Transverse colon (tissue), 4 donors: ENCODE results near the gene MPL. TPM values are rescaled to one million over a fixed set of nuclear protein-coding genes. Genes with fewer than 3 reads are reported as not detected.

ENCODE experiments used
- DNase-seq: peaks from one replicate; pipeline ENCODE4 v3.0.0-alpha.2; 2019
- H3K27ac ChIP-seq, 4 donors: fragments of 200-600 bp; sonication (generic); 2 replicates each; pipeline ENCODE4 v1.5.1; 2016 to 2018; ENCODE audit warnings: inconsistent platforms in 4 of 4
- H3K27me3 ChIP-seq: fragments of 200-600 bp; sonication (generic); 2 replicates; pipeline ENCODE4 v1.5.1; 2017; ENCODE audit warnings: inconsistent platforms
- H3K36me3 ChIP-seq, 4 donors: fragments of 200-600 bp; sonication (generic); 2 replicates each; pipeline ENCODE4 v1.5.1; 2017 to 2019; ENCODE audit warnings: inconsistent platforms in 4 of 4
- H3K4me1 ChIP-seq, 4 donors: fragments of 200-600 bp; sonication (generic); 2 replicates each; pipeline ENCODE4 v1.5.1; 2017 to 2020; ENCODE audit warnings: inconsistent platforms in 4 of 4
- H3K4me3 ChIP-seq, 4 donors: fragments of 200-600 bp; sonication (generic); 1 replicate in 1 of 4; 2 replicates in 3 of 4; pipeline versions ENCODE4 v1.5.1 to v1.6.1; 2017 to 2019; ENCODE audit warnings: inconsistent platforms in 4 of 4
- H3K9me3 ChIP-seq, 2 donors: fragments of 200-600 bp; sonication (generic); 2 replicates each; pipeline ENCODE4 v1.5.1; 2017 to 2019; ENCODE audit warnings: inconsistent platforms in 2 of 2
- EP300 ChIP-seq: sonication (generic); formaldehyde crosslinking; IDR thresholded peaks from one replicate; pipeline ENCODE4 v1.6.1; 2017; ENCODE audit warnings: antibody characterized with exemption, low read depth
- POLR2A ChIP-seq: fragments of 450-650 bp; IDR thresholded peaks from one replicate; pipeline ENCODE4 v1.6.1; 2016; ENCODE audit warnings: antibody characterized with exemption, mild to moderate bottlenecking, moderate library complexity
- POLR2AphosphoS5 ChIP-seq, 3 donors: sonication (generic); formaldehyde crosslinking; IDR thresholded peaks; one replicate each; pipeline ENCODE4 v1.6.1; 2016; ENCODE audit warnings: antibody characterized with exemption in 3 of 3
- WGBS, 2 donors: methylation state at CpG; one replicate each; pipeline ENCODE4 v1.1.5; 2018; ENCODE audit warnings: low coverage in 1 of 2; 5-methylcytosine and 5-hydroxymethylcytosine counted together
- in situ Hi-C, 4 donors: fragments of 200-750 bp; cut with MboI; loops; one replicate each; pipeline versions ENCODE4 v1.15.0 to v1.15.1; 2017; ENCODE audit warnings: low sequenced_read_pairs in 3 of 4, low pct_ligation_motif_present in 1 of 4, low pct_unique_long_range_greater_than_20kb in 1 of 4
- intact Hi-C: fragments of 100-400 bp; cut with DNase I; formaldehyde crosslinking; loops from one replicate; pipeline ENCODE4 v1.15.1; 2023; ENCODE audit warnings: low total_unique reads
- total RNA-seq, 4 donors: library from RNA; depleted of rRNA; stranded (reverse); fragments of >200 nt; gene quantifications; one replicate each; pipeline ENCODE4 v1.1.0, GENCODE V29; 2016
- TF ChIP-seq, protein P1 (sequence below), 5 experiments: fragments of 200-600 bp in 3 of 5; fragments of 450-650 bp in 2 of 5; sonication (generic) in 3 of 5; IDR thresholded peaks; 1 replicate in 2 of 5; 2 replicates in 3 of 5; pipeline ENCODE4 v1.5.1; 2016 to 2017; ENCODE audit warnings: antibody characterized with exemption in 5 of 5, inconsistent platforms in 3 of 5, mild to moderate bottlenecking in 2 of 5, moderate library complexity in 1 of 5

MPL gene
- total RNA-seq, 4 donors from 2014 or later: 0.32 TPM; not detected in 3

DNA sequence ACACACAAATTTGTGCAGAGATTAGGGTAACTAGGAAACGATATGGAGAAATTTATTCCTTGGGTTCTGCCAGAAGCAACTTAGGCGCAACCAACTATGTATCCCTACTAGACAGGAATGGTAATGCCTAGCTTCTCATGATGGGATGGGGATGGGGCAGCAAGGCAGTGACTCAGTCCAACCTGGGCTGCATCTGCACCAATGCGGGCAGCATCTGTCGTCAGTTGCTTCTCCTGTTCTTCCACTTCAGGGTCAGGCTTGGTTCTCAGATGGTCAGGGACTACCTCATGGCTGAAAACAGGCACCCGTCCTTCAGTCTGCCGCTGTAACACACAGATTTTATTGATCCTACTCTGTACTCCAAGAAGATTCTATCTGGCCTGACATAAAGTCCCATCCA lies 49.1 kb downstream of the MPL start:
- WGBS, 2 donors: 92% methylated on average over 6 of the region's 6 CpGs; no CpG with 5 or more reads in 1 of the 2 donors

DNA sequence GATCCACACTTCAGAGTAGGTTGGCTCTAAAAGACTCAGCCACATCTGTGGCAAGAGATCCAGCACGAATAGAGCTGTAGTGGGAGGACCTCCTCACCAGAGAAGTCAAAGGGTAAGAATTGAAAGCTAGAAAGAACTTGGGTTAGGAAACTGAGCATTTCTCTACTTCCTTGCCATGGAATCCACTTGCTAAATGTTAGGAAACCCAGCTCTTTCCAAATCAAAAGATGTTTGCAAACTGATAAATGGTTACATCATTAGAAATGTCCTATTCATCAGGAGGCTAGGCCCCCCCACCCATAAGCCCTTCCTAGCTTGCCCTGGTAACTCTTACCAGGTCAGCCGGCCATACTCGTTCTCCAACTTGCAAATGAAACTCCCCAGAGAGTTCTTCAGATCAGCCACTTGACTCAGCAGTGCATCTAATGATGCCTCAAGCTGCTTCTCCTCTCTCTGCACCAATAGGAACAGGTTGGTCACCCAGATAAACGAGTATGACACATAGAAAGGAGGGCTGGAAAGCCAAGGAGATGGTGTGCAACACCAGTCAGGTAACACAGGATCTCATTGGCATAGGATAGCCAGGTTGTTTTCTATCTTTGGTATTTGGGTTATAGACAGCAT lies 50.5 kb downstream of the MPL start:
- TF ChIP-seq, protein P1, sequence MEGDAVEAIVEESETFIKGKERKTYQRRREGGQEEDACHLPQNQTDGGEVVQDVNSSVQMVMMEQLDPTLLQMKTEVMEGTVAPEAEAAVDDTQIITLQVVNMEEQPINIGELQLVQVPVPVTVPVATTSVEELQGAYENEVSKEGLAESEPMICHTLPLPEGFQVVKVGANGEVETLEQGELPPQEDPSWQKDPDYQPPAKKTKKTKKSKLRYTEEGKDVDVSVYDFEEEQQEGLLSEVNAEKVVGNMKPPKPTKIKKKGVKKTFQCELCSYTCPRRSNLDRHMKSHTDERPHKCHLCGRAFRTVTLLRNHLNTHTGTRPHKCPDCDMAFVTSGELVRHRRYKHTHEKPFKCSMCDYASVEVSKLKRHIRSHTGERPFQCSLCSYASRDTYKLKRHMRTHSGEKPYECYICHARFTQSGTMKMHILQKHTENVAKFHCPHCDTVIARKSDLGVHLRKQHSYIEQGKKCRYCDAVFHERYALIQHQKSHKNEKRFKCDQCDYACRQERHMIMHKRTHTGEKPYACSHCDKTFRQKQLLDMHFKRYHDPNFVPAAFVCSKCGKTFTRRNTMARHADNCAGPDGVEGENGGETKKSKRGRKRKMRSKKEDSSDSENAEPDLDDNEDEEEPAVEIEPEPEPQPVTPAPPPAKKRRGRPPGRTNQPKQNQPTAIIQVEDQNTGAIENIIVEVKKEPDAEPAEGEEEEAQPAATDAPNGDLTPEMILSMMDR (IDR thresholded peaks at IDR 0.05): no peak
- Histone ChIP-seq H3K27me3 (no peaks in the 10 kb centered on the region), H3K27ac (no peak overlapping the region), H3K9me3 (no peaks in the 10 kb centered on the region), H3K36me3 (peaks cover 0 to 42% (median 16%) of the 10 kb centered on the region in 4 donors), H3K4me3 (no peak overlapping the region), H3K4me1 (peaks cover 14 to 32% (median 25%) of the 10 kb centered on the region in 4 donors)
- no peak for DNase-seq
- intact Hi-C loops: no loop called here
- in situ Hi-C loops: no loop called here
- WGBS, 2 donors: 71% methylated on average over 4 of the region's 4 CpGs; no CpG with 5 or more reads in 1 of the 2 donors

More for the DNA sequence above, 49.1 kb downstream of the MPL start:
- DNase-seq: no peak
- Histone ChIP-seq H3K27me3 (no peaks in the 10 kb centered on the region), H3K36me3 (peaks cover 0 to 46% (median 16%) of the 10 kb centered on the region in 4 donors), H3K4me3 (no peak overlapping the region), H3K9me3 (no peaks in the 10 kb centered on the region), H3K4me1 (peaks cover 14 to 28% (median 25%) of the 10 kb centered on the region in 4 donors), H3K27ac (no peak overlapping the region)
- in situ Hi-C loops (no loop called here), intact Hi-C loops (no loop called here)
- TF ChIP-seq, protein P1 (IDR thresholded peaks at IDR 0.05): no peak
- TF ChIP-seq POLR2AphosphoS5 (IDR thresholded peaks at IDR 0.05) (no peak), EP300 (no peak), POLR2A (no peak)

DNA sequence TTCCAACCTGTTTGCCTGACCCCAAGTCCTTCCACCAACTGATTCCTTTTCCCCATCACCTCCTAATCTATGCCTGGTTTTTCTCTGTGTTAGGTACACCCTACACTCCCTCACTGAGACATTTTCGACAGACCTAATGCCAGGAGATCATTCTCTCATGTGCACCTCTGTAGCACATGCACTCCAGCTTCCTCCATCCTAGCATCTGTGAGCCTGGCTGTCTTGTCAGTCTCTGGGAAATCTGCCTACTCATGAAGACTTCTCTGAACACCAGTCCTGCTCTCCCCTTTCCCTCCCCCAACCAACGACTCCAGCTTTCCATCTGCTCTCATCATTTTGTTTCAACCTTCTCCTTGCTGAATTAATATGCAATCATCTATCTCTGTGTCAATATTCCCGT lies 51.0 kb downstream of the MPL start:
- Histone ChIP-seq H3K9me3 (no peaks in the 10 kb centered on the region), H3K4me3 (peak overlapping the region; percentile 64 to 90 (median 79)), H3K36me3 (peaks cover 0 to 37% (median 16%) of the 10 kb centered on the region in 4 donors), H3K27ac (peak overlapping the region in 3 of 4 donors; percentile 85 to 92 (median 90)), H3K4me1 (peaks cover 14 to 32% (median 25%) of the 10 kb centered on the region in 4 donors), H3K27me3 (no peaks in the 10 kb centered on the region)
- DNase-seq: no peak
- 42 to 44% methylated on average over 3 of the region's 3 CpGs for WGBS, 2 donors
- intact Hi-C loops: no loop called here
- TF ChIP-seq, protein P1 (IDR thresholded peaks at IDR 0.05): no peak
- TF ChIP-seq POLR2A (no peak), EP300 (no peak), POLR2AphosphoS5 (IDR thresholded peaks at IDR 0.05) (no peak)
- in situ Hi-C loops: no loop called here

DNA sequence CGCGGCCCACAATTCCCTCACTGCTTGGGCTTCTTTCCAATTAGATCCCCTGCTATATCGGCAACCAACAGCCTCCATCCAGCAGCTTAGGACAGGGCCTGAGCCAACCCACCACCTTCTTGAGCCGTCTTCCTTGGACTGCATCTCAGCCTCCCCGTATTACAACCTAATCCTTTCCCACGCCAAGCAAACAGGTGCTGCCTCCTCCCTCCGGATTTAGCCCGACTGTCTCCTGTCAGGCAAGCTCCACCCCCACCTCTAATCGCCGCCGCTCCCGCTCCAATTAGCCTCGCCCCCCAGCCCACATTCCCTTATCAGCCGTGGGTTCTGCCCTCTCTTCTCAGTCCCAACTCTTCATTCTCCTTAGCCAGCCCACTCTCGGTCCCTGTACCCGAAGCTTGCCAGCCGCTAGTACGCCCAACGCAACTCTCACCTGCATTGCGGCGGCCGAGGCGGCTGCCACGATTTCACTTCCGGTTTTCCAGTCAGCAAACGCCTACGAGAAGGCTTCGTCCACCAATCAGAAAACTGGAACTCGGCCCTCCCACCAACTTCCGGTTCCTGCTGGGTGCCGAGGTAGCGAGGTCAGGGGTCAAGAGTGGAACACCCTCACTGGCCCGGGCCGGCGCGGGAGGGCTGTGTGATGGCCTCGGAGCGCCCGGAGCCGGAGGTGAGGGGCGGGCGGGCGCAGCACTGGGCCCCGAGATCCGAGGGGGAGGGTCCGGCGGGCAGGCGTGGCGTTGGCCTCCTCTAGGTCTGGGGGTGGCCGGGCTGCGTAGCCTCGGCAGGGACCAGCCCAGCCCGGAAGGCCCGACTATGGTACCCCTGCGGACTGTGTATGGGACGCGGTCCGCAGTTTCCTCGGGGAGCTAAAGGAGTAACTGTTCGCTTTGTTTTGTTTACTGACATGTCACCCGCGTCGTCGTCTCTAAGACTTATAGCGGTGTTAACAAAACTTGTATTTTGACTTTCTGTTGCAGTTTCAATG lies 52.0 kb downstream of the MPL start, which contains the start of the genes MED8 and SZT2:
Gene MED8 (minus strand): TSS at position 475 of the 988 bp plus-strand sequence. CDS start 36 bp downstream, at position 439.
Gene SZT2 (plus strand): TSS at position 574 of the 988 bp plus-strand sequence. CDS start 70 bp downstream, at position 644.
- H3K27me3 ChIP-seq: no peaks in the 10 kb centered on the region
- H3K4me1 ChIP-seq: peaks cover 14 to 32% (median 25%) of the 10 kb centered on the region in 4 donors
- 0 to 1% methylated on average over 5 to 54 of the region's 65 CpGs for WGBS, 2 donors
- intact Hi-C loops: no loop called here
- DNase-seq: peak; percentile 97
- TF ChIP-seq, protein P1 (IDR thresholded peaks at IDR 0.05): no peak
- TF ChIP-seq POLR2A (peak; percentile 92), POLR2AphosphoS5 (IDR thresholded peaks at IDR 0.05) (peak; percentile 80 to 92 (median 90)), EP300 (no peak)
- in situ Hi-C loops: no loop called here
- H3K9me3 ChIP-seq: no peaks in the 10 kb centered on the region
- H3K27ac ChIP-seq: peak within 1 kb of the TSS; percentile 85 to 95 (median 91)
- peaks cover 0 to 27% (median 11%) of the 10 kb centered on the region in 4 donors for H3K36me3 ChIP-seq
- peak within 1 kb of the TSS; percentile 64 to 90 (median 79) for H3K4me3 ChIP-seq
